AG09319 (cell line): Measurements from ENCODE around the gene OPCML.

Experiments used
- DNase-seq: peaks from one replicate; pipeline ENCODE4 v3.0.0-alpha.2; 2010; ENCODE audit warnings: low read depth; ENCODE audit errors: extremely low read depth
- CTCF ChIP-seq: IDR thresholded peaks from 2 replicates; pipeline ENCODE4 v1.5.1; 2011; ENCODE audit warnings: low read depth, mild to moderate bottlenecking, inconsistent platforms, low read length, moderate library complexity

OPCML gene

DNA sequence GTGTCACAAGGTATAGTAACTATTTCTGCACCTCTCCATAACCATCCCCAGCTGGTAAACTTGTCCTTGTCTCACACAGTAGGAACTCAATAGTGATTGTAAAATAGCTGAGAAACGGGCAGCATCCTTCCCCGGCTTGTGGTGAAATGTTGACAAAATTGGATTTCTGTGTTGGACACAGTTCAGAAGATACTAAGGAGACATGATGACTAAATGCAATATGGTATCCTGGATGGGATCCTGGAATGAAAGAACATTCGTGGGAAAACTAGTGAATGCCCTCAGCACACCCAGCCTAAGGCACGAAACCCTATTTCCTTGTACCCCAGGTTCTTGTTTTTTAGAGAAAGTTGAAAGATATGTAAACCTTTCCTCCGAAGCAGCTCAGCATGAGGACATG is 18.8 kb upstream of the OPCML start:
- DNase-seq = no peak
- TF ChIP-seq CTCF = no peak

DNA sequence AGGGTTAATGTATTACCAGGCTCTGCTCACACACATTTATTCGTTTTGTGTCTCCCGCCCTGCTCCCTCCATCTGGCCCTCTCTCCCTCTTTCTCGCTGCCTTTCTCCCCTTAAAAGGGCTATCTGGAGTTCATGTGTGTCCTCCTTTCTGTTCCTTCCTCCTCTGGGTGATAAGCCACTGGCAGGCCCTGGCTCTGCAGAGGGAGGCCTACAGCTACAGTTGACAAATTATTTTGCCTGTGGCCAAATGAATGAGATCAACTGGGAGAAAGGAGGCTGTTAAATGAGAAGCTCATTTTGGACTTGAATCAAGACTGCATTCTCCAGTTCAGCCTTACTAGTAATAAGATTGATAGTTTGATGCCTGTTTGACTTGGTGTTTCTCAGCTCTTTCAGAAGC is 17.5 kb upstream of the OPCML start:
- TF ChIP-seq CTCF = no peak
- DNase-seq = no peak

DNA sequence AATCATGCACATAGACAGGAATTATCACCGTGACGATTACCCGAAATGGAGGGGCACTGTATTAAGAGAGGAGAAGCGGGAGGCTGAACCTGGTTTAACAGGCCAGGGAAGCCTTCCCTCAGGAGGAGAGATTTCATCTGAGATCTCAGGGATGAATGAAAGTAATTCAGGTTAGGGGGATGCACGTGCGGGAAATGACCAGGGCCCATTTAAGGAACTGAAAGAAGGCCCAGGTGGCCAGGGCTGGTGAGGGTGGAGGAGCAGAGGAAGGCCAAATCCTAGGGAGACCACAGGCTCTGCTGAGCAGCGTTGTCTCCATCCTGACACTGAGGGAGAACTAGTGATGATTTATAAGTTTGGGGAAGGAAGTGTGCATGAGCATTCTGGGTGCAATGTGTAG is 16.3 kb upstream of the OPCML start:
- TF ChIP-seq CTCF = no peak

DNA sequence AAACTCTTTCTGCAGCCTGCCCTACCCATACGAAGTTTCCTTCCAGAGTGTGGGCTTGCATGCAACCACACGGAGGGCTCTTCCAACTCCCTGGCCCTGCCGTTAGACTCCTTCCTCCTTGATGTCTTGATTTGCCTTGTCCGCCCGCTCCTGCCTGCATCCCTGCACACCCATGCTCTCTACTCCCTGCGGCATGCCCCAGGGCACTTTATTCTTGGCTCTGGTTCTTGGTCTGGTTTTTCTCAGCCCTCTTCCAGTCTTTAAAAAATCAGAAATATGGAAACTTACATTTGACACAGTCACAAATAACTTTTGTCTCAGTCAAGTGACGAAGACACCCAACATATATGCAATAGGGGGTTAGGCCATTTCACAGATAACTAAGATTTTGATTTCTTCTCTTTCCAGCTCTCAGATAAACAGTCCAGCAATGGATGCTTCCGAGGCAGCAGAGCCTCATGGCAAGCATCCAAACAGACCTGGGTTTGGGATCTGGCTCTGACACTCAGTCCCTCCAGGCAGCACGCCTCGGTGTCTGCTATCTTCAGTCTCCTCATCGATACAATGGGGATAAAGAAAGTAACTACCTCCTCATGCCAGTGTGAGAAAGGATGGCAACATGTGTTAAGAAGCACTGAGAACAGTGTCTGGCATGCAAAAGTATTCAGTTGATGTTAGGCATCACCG is 15.7 kb upstream of the OPCML start:
- TF ChIP-seq CTCF = no peak

More for the DNA sequence above, 16.3 kb upstream of the OPCML start:
- DNase-seq = no peak

DNA sequence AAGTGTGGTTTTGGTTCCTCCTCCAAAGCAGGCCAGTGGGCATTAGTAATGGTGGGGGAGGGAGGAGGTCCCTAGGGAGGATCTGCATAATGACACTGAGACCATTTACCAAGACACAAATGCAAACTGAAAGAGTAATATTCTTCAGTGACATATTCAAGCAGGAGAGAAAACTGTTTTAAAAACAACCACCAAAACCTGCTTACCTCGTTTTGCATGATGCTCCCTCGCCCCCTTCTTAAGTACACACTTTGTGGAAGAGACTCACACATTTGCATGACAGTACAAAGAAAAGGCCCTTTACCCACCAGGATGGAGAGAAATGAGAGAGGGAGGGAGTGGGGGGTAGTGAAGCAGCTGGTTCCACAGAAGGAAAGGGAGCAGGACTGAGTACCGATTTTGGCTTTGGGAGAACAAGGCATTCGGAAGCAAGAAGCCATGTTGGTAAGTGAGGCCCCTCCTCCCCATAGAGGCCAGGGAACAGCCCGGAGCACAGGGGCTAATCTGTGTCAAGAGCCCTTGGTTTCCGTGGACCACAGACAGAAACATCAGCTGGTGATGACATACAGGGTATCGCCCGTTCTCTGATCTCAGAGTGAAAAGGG is 13.0 kb upstream of the OPCML start:
- no peak for TF ChIP-seq CTCF
- DNase-seq = no peak

More for the DNA sequence above, 15.7 kb upstream of the OPCML start:
- DNase-seq = no peak

DNA sequence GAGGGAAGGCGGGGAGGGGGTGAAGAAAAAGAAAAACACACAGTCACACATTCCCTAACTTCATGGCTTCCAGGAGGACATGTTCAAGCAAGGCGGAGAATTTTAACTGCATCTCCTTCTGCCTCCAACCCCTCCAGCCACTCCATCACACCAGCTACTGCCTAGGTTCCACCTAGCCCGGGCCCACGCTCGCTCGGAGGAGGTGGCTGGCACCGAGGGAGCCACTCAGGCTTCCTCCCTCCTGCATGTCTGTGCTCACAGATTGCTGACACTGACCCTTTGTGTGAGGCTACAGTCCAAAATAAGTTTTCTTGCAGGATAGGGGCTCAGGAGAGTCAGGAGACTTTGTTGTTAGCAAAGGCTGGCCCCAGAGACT is 9.4 kb upstream of the OPCML start:
- TF ChIP-seq CTCF = no peak
- no peak for DNase-seq

DNA sequence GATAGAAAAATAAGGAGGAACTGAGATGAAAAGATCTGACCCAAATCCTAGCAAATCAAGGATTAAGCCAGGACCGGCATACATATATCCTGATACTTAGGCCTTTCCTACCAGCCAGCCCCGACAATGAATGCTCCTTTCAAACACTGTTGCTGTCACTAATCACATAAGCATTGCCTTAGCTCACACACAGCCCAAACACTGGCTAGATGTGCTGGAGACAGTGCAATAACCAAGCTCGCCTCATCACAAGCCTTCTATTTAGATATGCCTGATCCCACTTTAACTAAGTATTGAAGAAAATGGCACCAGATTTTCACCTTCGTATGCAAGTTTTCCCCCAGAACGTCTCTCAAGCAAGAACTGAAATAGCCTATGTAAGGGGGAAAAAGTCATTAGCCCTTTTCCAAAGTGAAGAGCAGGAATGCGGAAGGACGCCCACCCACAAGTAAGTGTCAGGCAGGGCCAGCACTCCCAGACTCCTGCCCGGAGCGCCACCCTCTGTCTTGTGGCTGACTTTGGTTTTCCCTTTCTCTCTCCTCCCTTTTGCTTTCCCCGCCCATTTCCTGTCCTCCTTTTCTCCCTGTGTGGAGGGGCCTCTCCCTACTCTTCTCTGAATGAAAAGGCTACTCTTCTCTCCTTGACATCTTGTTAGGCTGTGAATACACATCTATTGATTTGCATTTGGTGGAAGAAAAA is 8.9 kb upstream of the OPCML start:
- no peak for DNase-seq
- no peak for TF ChIP-seq CTCF
